HG02884 (cell line): ENCODE results near the gene CCDC30.

Source experiments
- ATAC-seq: cut with Tn5 transposase; IDR thresholded peaks from one replicate; pipeline ENCODE4 v1.9.1; 2021; ENCODE audit warnings: mild to moderate bottlenecking, moderate library complexity; ENCODE audit not compliant: unreplicated experiment

The CCDC30 gene

GRCh38 chr1:42639116-42639515 is 176.0 kb downstream of the CCDC30 start:
- no peak for ATAC-seq

- no peak for ATAC-seq
Measured at GRCh38 chr1:42646056-42646455, 183.0 kb downstream of the CCDC30 start.

GRCh38 chr1:42657201-42657600 is 194.1 kb downstream of the CCDC30 start:
- ATAC-seq: no peak

DNA sequence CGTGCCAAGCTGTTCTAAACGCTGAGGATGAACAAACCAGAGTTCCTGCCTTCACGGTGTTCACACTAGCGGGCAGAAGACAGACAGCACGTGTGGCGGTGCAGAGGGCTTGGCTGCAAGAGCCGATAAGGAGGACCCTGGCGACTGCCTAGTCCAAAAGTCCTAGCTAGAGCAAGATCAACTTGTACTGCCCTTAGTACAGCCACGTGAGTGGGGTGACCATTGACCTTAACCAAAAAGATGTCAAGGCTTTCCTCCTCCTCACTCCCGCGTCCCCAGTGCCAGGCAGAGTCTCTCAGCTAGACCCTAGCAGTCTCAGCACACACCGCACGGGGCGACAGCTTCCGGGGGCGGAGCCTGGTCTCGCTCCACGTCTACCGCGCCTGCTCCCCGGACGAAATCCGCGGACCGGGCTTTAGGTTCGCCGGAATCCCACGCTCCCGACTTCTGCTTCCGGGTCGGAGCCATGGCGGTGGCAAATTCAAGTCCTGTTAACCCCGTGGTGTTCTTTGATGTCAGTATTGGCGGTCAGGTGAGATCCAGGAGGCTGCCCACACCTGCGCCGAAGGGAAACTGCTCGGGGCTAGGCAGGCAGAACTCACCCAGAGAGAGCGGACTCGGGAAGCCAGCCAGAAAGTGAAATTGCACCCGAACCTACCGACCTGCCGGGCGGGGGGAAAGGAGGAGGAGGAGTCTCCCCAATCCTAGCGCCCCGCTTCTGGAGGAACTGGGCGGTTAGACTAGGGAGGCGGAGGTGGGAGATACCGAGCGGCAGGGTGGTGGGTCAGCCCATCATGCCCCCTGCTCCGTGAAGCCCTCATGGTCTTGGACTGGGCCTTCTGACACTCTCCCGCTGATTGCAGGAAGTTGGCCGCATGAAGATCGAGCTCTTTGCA is 195.1 kb downstream of the CCDC30 start, which contains the start of gene PPIH:
Gene PPIH, plus strand, starts transcription at position 443 of the 896 bp plus-strand sequence. Its CDS starts 24 bp downstream, at position 467.
- peak; percentile 95 for ATAC-seq

DNA sequence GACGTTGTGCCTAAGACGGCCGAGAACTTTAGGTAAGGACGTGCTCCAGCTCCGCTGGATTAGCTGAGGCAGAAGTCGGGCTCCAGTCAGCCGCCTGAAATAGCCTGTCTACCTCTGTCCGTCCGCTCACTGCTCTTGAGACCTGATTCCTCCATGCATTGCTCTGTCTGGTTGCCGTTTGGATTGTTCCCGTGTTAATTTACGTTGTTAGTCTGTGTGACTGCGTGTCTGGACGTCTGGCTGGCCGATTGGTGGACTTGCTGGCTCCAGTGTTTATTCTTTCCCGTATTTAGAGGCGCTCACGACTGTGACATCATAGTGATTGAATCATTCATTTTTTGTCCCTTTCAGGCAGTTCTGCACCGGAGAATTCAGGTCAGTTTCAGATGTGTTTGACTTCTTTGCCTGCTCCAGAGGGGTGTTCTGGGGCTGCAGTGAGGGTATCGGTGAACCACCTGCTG is 195.8 kb downstream of the CCDC30 start:
- no peak for ATAC-seq

- ATAC-seq: no peak
Measured at GRCh38 chr1:42660907-42661500, 197.9 kb downstream of the CCDC30 start.

DNA sequence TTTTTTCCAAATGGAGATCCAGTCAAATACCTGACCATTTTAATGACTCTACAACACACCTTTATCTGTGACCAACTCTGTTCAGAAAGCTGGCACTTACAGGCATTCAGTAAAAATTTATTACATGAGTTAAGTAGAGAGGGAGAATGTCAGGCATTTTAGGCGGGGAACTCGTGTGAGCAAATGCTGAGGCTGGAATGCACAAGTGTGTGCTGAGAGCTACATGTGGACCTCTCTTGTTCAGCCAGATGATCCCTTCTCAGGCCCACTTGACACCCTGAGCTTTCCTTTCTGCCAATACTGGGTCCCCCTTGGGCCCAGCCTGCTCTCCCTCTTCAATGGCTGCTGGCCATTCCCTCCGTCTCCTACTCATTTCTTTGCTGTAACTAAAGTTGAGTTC is 206.8 kb downstream of the CCDC30 start:
- no peak for ATAC-seq

DNA sequence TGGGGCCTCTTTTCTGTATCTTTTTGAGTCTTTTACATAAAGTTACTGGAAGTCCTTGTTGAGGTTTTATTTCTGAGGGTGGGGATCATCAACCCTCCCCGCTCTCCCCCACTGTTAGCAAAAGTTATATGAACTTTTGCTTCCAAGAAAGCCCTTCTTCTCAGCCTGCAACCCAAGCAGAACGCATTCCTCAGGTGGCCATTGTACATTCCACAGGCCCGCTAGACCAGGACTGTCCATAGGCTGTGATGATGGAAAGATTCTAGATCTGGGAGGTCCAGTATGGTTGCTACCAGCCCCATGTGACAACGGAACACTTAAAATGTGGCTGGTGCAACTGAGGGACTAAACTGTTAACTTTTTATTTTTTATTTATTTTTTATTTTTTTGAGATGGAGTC is 207.3 kb downstream of the CCDC30 start:
- ATAC-seq: no peak

- no peak for ATAC-seq
Measured at GRCh38 chr1:42674214-42674613, 211.1 kb downstream of the CCDC30 start.

- no peak for ATAC-seq
Measured at GRCh38 chr1:42674682-42675081, 211.6 kb downstream of the CCDC30 start.

DNA sequence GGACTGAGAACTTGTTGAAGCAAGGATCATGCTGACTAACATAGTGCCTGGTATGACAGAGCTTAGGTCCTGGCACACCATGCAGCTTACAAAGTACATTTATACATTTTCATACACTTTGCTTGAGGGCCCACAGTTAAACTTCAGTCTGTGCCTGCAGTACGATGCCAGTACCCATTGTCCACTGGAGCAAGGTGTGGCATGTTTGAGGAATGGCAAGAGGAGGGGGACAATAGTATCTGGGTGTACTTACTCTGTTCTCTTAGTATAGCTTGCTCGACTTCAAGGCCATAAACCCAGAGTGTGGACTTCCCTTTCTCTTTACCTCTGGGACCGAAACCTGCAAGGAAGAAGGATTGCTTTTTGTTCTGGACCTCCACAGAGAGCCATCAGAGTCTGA is 212.4 kb downstream of the CCDC30 start:
- ATAC-seq: no peak

DNA sequence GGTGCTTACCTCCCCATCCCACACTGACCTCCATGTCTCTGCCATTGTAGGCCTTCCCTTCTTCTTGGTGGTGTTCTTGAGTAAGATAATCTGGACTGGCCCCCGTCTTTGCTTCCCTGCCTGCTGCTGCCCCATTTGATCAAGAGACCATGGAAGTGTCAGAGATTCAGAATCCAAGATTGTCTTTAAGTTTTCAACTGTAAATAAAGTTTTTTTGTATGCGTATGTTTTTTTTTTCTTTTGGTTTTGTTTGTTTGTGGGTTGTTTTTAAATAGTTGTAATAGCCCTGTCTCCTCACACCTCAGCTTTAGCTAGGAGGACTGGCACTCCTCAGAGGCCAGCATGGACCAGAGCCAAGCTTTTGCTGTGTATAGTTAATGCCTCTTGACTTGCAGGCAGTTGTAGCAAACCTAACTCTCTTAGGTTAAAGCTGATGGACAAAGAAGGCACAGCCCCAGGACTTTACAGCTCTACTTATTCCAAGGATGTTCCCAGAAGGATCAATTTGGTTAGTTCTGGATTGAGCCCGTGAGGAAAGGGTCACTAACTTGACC is 213.5 kb downstream of the CCDC30 start:
- no peak for ATAC-seq

DNA sequence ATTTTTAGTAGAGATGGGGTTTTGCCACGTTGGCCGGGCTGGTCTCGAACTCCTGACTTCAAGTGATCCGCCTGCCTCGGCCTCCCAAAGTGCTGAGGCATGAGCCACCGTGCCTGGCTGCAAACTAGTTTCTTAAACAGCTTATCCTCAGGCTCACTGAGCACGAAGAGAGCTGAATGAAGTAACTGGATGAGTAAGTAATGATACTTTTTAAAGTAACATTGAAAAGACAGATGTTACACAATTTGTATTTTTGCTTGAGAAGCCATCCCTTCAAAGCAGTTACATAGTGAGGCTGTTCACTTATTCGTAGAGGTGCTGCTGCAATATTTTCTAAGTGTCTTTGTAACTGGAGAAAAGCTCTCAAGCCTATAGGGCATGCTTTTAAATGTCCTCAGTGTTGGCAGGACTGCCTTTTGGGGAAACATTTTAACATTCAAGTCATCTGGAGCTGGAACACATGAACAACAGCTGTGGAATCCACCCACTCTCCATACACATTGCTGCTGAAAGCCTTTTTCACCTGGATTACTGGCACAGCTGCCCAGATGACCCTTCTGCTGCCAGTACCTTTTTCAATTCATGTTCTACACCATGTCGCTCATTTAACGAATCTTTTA is 216.4 kb downstream of the CCDC30 start:
- no peak for ATAC-seq

DNA sequence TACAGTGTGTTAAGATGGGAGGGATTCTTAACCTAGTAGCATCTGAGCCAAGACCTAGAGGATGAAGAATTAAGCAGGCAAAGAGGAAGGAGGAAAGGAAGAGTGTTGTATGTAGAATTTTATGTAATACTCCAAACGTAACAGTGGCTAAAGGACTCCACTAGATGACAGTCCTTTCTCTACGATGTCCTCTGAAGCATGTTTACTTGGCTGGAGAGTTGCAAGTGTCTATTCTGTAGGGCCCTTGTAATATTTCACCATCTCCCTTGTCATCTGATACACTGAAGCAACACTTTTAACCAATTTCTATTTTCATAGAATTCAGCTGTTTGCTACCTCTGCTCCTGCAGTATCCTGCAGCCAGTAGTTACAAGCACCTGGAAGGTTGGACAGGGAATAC is 217.0 kb downstream of the CCDC30 start:
- no peak for ATAC-seq

DNA sequence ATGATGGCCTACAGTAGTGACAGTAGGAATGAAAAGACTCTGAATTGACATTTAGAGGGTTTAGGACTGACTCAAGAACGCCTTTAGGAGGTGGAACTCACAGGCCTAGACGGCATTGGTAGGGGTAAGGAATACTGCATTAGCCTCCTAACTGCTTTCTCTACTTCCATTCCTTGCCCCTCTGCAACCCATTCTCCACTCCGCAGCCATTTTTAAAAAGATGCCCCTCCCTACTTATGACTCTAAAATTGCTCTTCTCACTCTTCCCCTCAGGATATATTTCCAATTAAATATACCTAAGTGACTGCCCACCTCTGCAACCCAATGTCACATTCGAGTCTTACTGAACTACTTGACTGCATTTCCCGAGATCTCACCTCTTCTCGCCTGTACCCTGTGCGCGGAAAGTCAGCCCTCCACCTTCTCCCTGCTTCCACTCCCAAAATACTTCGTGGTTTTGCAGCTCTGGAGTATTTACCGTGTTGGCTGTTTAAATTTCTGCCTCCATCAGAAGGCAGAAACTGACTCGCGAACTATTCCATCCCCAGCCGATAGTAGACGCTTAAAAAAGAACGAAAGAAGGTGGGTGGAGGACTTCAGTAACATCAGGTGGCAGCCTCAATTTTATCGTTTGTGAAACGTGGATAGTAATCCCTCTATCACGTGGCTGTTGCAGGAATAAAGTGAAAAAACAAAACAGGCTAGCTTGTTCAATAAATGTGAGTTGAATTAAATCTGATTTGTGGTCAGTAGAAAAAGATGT is 218.0 kb downstream of the CCDC30 start:
- ATAC-seq: no peak

- ATAC-seq: peak; percentile 84
Measured at GRCh38 chr1:42681741-42682483, 218.8 kb downstream of the CCDC30 start, which contains the start of gene YBX1. Gene YBX1, plus strand, starts transcription at chr1:42682418. Its CDS starts 148 bp downstream, at chr1:42682566.

- ATAC-seq: peak; percentile 9
Measured at GRCh38 chr1:42682484-42682738, 219.3 kb downstream of the CCDC30 start.

DNA sequence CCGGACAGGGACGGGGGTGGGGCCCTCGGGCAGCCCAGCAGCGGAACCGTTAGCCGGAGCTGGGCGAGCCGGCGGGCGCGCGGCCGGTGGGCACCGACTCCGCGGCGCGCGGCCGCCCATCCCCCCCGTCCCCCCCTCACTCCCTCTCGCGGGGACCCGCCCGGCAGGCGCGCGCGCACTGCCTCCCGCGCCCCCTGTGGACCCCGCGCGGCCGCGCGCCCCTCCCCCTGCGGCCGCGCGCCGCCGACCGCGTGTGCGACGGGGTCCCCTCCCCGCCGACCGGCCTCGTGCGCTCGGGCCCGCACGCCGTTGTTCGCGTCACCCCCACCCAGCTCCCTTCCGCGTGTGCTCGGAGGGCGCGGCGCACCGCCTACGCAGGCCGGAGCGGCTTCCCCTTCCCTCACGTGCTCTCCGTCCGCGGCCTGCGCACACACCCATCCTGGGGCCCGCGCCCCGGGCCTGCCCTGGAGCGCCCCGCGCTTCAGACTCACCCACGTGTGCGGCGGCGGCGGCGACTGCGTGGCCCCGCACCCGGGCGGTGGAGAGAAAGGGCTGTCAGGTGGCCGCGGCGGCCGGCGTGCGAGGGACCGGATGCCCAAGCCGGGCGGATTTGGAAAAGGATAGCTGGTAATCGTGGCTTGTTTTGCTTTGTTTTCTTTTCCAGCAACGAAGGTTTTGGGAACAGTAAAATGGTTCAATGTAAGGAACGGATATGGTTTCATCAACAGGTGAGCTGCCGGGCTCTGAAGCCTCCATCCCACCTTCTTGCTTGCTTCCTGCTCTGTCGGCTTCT is 219.8 kb downstream of the CCDC30 start:
- peak; percentile 43 for ATAC-seq

DNA sequence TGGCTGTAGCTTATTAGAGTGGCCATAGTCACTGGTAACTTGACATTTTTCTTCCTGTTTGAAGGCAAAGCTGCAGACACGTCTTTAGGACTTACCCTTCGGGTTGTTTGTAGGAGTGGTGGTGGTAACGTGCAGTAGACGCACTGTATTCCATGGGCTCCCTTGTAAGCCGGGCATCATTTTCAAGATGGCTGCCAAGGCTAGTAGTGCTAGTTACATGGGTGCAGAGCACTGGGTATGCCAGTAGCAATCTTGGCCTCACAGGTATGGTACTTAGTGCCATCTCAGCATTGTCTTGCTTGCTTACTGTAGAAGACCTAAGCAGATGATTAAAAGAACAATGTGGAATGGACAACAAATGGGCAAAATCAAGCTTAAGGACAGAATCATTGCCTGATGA is 221.1 kb downstream of the CCDC30 start:
- no peak for ATAC-seq
